Esophagus squamous epithelium (tissue), 5 donors: ENCODE measurements around the gene ZSCAN16. TPM values are rescaled to one million over a fixed set of nuclear protein-coding genes. Genes with fewer than 3 reads are reported as not detected.

ENCODE experiments used
- DNase-seq: peaks from one replicate; lab custom pipeline; 2025; lab: John Stamatoyannopoulos, UW
- H3K27ac ChIP-seq, 4 donors: fragments of 200-600 bp; sonication (generic); one replicate each; pipeline ENCODE4 v1.5.1; 2016 to 2019; ENCODE audit warnings: mild to moderate bottlenecking in 1 of 4
- H3K27me3 ChIP-seq, 4 donors: fragments of 200-600 bp; sonication (generic); 1 replicate in 3 of 4; 2 replicates in 1 of 4; pipeline versions ENCODE4 v1.5.1 to v1.6.0; 2017 to 2021; ENCODE audit warnings: antibody characterized with exemption in 1 of 4
- H3K36me3 ChIP-seq, 3 donors: fragments of 200-600 bp; sonication (generic); one replicate each; pipeline ENCODE4 v1.5.1; 2016 to 2019
- H3K4me1 ChIP-seq, 3 donors: fragments of 200-600 bp; sonication (generic); one replicate each; pipeline ENCODE4 v1.5.1; 2017 to 2019
- H3K4me3 ChIP-seq, 4 donors: fragments of 200-600 bp; sonication (generic); 1 replicate in 3 of 4; 2 replicates in 1 of 4; pipeline ENCODE4 v1.5.1; 2016 to 2019; ENCODE audit warnings: mild to moderate bottlenecking in 2 of 4, moderate library complexity in 1 of 4
- H3K9me3 ChIP-seq, 3 donors: fragments of 200-600 bp; sonication (generic); one replicate each; pipeline ENCODE4 v1.5.1; 2016 to 2019
- CTCF ChIP-seq, 6 experiments: fragments of 450-650 bp in 4 of 6; fragments of 200-600 bp in 2 of 6; sonication (generic) in 2 of 6; IDR thresholded peaks; one replicate each; pipeline ENCODE4 v1.5.1; 2016 to 2019; ENCODE audit warnings: antibody characterized with exemption in 6 of 6, mild to moderate bottlenecking in 4 of 6, moderate library complexity in 4 of 6
- POLR2A ChIP-seq, 4 donors: fragments of 450-650 bp; IDR thresholded peaks; one replicate each; pipeline ENCODE4 v1.6.1; 2017; ENCODE audit warnings: antibody characterized with exemption in 4 of 4, mild to moderate bottlenecking in 4 of 4, moderate library complexity in 3 of 4
- WGBS, 2 donors: methylation state at CpG; one replicate each; pipeline ENCODE4 v1.1.5; 2018; 5-methylcytosine and 5-hydroxymethylcytosine counted together
- intact Hi-C: fragments of 100-400 bp; cut with DNase I; formaldehyde crosslinking; loops from one replicate; pipeline ENCODE4 v1.15.0; 2022
- total RNA-seq, 4 donors: library from RNA; depleted of rRNA; stranded (reverse); fragments of >200 nt; gene quantifications; one replicate each; pipeline ENCODE4 v1.1.0, GENCODE V29; 2016
- donor health status: DM: yes; HTN: yes; CAD: no.

The ZSCAN16 gene
- total RNA-seq, 4 donors from 2014 or later: 2.8 to 4.4 (median 3.6) TPM

- H3K4me1 ChIP-seq: peaks cover 0 to 16% (median 0%) of the 10 kb centered on the region in 3 donors
- H3K36me3 ChIP-seq: peaks cover 0 to 62% (median 17%) of the 10 kb centered on the region in 3 donors
- WGBS, 2 donors: 94 to 99% methylated on average over 3 of the region's 3 CpGs
Measured at GRCh38 chr6:28158318-28158717, 33.9 kb downstream of the ZSCAN16 start.

GRCh38 chr6:28159029-28159607 is 34.7 kb downstream of the ZSCAN16 start:
- WGBS, 2 donors: 94 to 96% methylated on average over 4 of the region's 4 CpGs
- intact Hi-C loops: no loop called here

More at GRCh38 chr6:28158318-28158717, 33.9 kb downstream of the ZSCAN16 start:
- DNase-seq: no peak
- Histone ChIP-seq H3K4me3 (no peak overlapping the region), H3K9me3 (peaks cover 0 to 5% (median 0%) of the 10 kb centered on the region in 3 donors), H3K27ac (no peak overlapping the region), H3K27me3 (no peaks in the 10 kb centered on the region)
- TF ChIP-seq POLR2A (IDR thresholded peaks at IDR 0.05): no peak
- TF ChIP-seq CTCF (IDR thresholded peaks at IDR 0.05): no peak
- intact Hi-C loops: no loop called here

GRCh38 chr6:28160233-28160632 is 35.8 kb downstream of the ZSCAN16 start:
- Histone ChIP-seq H3K27me3 (no peaks in the 10 kb centered on the region), H3K4me1 (peaks cover 0 to 16% (median 0%) of the 10 kb centered on the region in 3 donors), H3K4me3 (no peak overlapping the region), H3K27ac (no peak overlapping the region), H3K9me3 (no peaks in the 10 kb centered on the region), H3K36me3 (peaks cover 0 to 42% (median 0%) of the 10 kb centered on the region in 3 donors)
- 57 to 71% methylated on average over 2 of the region's 2 CpGs for WGBS, 2 donors
- intact Hi-C loops: no loop called here
- TF ChIP-seq POLR2A (IDR thresholded peaks at IDR 0.05) (no peak), CTCF (IDR thresholded peaks at IDR 0.05) (no peak)
- no peak for DNase-seq

More at GRCh38 chr6:28159029-28159607, 34.7 kb downstream of the ZSCAN16 start:
- TF ChIP-seq POLR2A (IDR thresholded peaks at IDR 0.05) (no peak), CTCF (IDR thresholded peaks at IDR 0.05) (no peak)
- no peaks in the 10 kb centered on the region for H3K27me3 ChIP-seq
- H3K4me1 ChIP-seq: peaks cover 0 to 16% (median 0%) of the 10 kb centered on the region in 3 donors
- H3K4me3 ChIP-seq: no peak overlapping the region
- H3K9me3 ChIP-seq: no peaks in the 10 kb centered on the region
- peaks cover 0 to 54% (median 9%) of the 10 kb centered on the region in 3 donors for H3K36me3 ChIP-seq
- no peak overlapping the region for H3K27ac ChIP-seq
- no peak for DNase-seq

GRCh38 chr6:28161410-28162079 is 37.1 kb downstream of the ZSCAN16 start:
- intact Hi-C loops: no loop called here
- TF ChIP-seq CTCF (IDR thresholded peaks at IDR 0.05): no peak
- peak in 1 of 4 donors; percentile 8 for TF ChIP-seq POLR2A (IDR thresholded peaks at IDR 0.05)
- DNase-seq: no peak
- H3K4me1 ChIP-seq: peaks cover 0 to 16% (median 0%) of the 10 kb centered on the region in 3 donors
- H3K36me3 ChIP-seq: peaks cover 0 to 29% (median 0%) of the 10 kb centered on the region in 3 donors
- no peaks in the 10 kb centered on the region for H3K9me3 ChIP-seq
- H3K4me3 ChIP-seq: peak overlapping the region; percentile 27 to 64 (median 46)
- H3K27ac ChIP-seq: peak overlapping the region in 1 of 4 donors; percentile 7
- 6 to 15% methylated on average over 10 to 21 of the region's 32 CpGs for WGBS, 2 donors
- H3K27me3 ChIP-seq: no peaks in the 10 kb centered on the region

GRCh38 chr6:28165563-28165962 is 41.2 kb downstream of the ZSCAN16 start:
- 20 to 75% methylated on average over 1 of the region's 1 CpG for WGBS, 2 donors
- intact Hi-C loops: no loop called here
- no peak for DNase-seq
- Histone ChIP-seq H3K4me1 (peaks cover 0 to 16% (median 0%) of the 10 kb centered on the region in 3 donors), H3K4me3 (no peak overlapping the region), H3K27me3 (no peaks in the 10 kb centered on the region), H3K27ac (no peak overlapping the region), H3K9me3 (no peaks in the 10 kb centered on the region), H3K36me3 (no peaks in the 10 kb centered on the region)
- TF ChIP-seq CTCF (IDR thresholded peaks at IDR 0.05) (no peak), POLR2A (IDR thresholded peaks at IDR 0.05) (no peak)
